ENCODE results near the gene PRDX5. TPM values are rescaled to one million over a fixed set of nuclear protein-coding genes. Genes with fewer than 3 reads are reported as not detected.

The PRDX5 gene
- total RNA-seq, 2 experiments from 2014 or later, result 122 to 132 TPM

GRCh38 chr11:64348383-64349024 is 30.6 kb downstream of the PRDX5 start:
- Mint-ChIP-seq H3K9me3 (no peaks in the 10 kb centered on the region), H3K36me3 (ENCODE audit: low read depth) (peaks cover 10% of the 10 kb centered on the region), H3K4me3 (no peak overlapping the region), H3K27ac (no peak overlapping the region), H3K4me1 (ENCODE audit: low read depth) (peaks cover 3% of the 10 kb centered on the region), H3K27me3 (ENCODE audit: low read depth) (no peaks in the 10 kb centered on the region)
- no peak for DNase-seq
- intact Hi-C loops (cut with micrococcal nuclease), result no loop called here
- CTCF ChIA-PET, result interaction anchor here (0.6 to 0.9 kb wide), 2 partner anchors 7 to 44 kb away, joined by 3 to 4 read pairs; no protein-coding TSS in a partner anchor

GRCh38 chr11:64349025-64349387 is 31.1 kb downstream of the PRDX5 start:
- Mint-ChIP-seq H3K27ac (no peak overlapping the region), H3K4me3 (no peak overlapping the region), H3K9me3 (no peaks in the 10 kb centered on the region), H3K4me1 (ENCODE audit: low read depth) (peaks cover 3% of the 10 kb centered on the region), H3K36me3 (ENCODE audit: low read depth) (peaks cover 10% of the 10 kb centered on the region), H3K27me3 (ENCODE audit: low read depth) (no peaks in the 10 kb centered on the region)
- intact Hi-C loops (cut with micrococcal nuclease), result no loop called here
- CTCF ChIA-PET, result interaction anchor here (0.8 to 0.9 kb wide), 2 partner anchors 11 to 32 kb away, joined by 4 to 5 read pairs; partner anchors contain the start of gene TRMT112
- no peak for DNase-seq

GRCh38 chr11:64349404-64349803 is 31.5 kb downstream of the PRDX5 start:
- Mint-ChIP-seq H3K4me1 (ENCODE audit: low read depth) (peaks cover 3% of the 10 kb centered on the region), H3K27me3 (ENCODE audit: low read depth) (no peaks in the 10 kb centered on the region), H3K36me3 (ENCODE audit: low read depth) (peaks cover 10% of the 10 kb centered on the region), H3K4me3 (no peak overlapping the region), H3K9me3 (no peaks in the 10 kb centered on the region), H3K27ac (no peak overlapping the region)
- CTCF ChIA-PET, result interaction anchor here (0.8 to 0.9 kb wide), 2 partner anchors 10 to 32 kb away, joined by 4 to 5 read pairs; partner anchors contain the start of gene TRMT112
- intact Hi-C loops (cut with micrococcal nuclease), result no loop called here
- no peak for DNase-seq

GRCh38 chr11:64351136-64351631 is 33.3 kb downstream of the PRDX5 start:
- intact Hi-C loops (cut with micrococcal nuclease), result no loop called here
- H3K27me3 Mint-ChIP-seq (ENCODE audit: low read depth), result no peaks in the 10 kb centered on the region
- peaks cover 4% of the 10 kb centered on the region for H3K36me3 Mint-ChIP-seq (ENCODE audit: low read depth)
- no peak for DNase-seq
- H3K4me3 Mint-ChIP-seq, result no peak overlapping the region
- CTCF ChIA-PET, result no interaction called here
- no peaks in the 10 kb centered on the region for H3K9me3 Mint-ChIP-seq
- H3K4me1 Mint-ChIP-seq (ENCODE audit: low read depth), result peaks cover 5% of the 10 kb centered on the region
- H3K27ac Mint-ChIP-seq, result no peak overlapping the region

- H3K27ac Mint-ChIP-seq, result no peak overlapping the region
- CTCF ChIA-PET, result interaction anchor here (1.0 to 7.0 kb wide), 4 partner anchors 9 to 97 kb away, joined by 3 to 61 read pairs (median 7); partner anchors contain the start of genes CCDC88B, PRDX5 and TRMT112
- no peak for DNase-seq
- intact Hi-C loops (cut with micrococcal nuclease), result no loop called here
- H3K36me3 Mint-ChIP-seq (ENCODE audit: low read depth), result peaks cover under 1% of the 10 kb centered on the region
- no peak overlapping the region for H3K4me3 Mint-ChIP-seq
- H3K9me3 Mint-ChIP-seq, result no peaks in the 10 kb centered on the region
- peaks cover 7% of the 10 kb centered on the region for H3K4me1 Mint-ChIP-seq (ENCODE audit: low read depth)
- no peaks in the 10 kb centered on the region for H3K27me3 Mint-ChIP-seq (ENCODE audit: low read depth)
These were observed 34.4 kb downstream of the PRDX5 start for GRCh38 chr11:64352099-64352994.

- H3K4me3 Mint-ChIP-seq, result no peak overlapping the region
- peaks cover 13% of the 10 kb centered on the region for H3K4me1 Mint-ChIP-seq (ENCODE audit: low read depth)
- H3K27ac Mint-ChIP-seq, result no peak overlapping the region
These were observed 35.2 kb downstream of the PRDX5 start for GRCh38 chr11:64352995-64353714.

GRCh38 chr11:64353715-64354506 is 36.0 kb downstream of the PRDX5 start:
- CTCF ChIA-PET, result interaction anchor here (1.0 to 7.0 kb wide), 6 partner anchors 11 to 95 kb away, joined by 3 to 61 read pairs (median 8); partner anchors contain the start of genes CCDC88B, PRDX5 and TRMT112
- Mint-ChIP-seq H3K36me3 (ENCODE audit: low read depth) (peaks cover 2% of the 10 kb centered on the region), H3K4me1 (ENCODE audit: low read depth) (peaks cover 16% of the 10 kb centered on the region), H3K9me3 (no peaks in the 10 kb centered on the region), H3K4me3 (no peak overlapping the region), H3K27ac (no peak overlapping the region), H3K27me3 (ENCODE audit: low read depth) (no peaks in the 10 kb centered on the region)
- no peak for DNase-seq
- intact Hi-C loops (cut with micrococcal nuclease), result no loop called here

More at GRCh38 chr11:64352995-64353714, 35.2 kb downstream of the PRDX5 start:
- intact Hi-C loops (cut with micrococcal nuclease), result no loop called here
- DNase-seq, result no peak
- Mint-ChIP-seq H3K27me3 (ENCODE audit: low read depth) (no peaks in the 10 kb centered on the region), H3K36me3 (ENCODE audit: low read depth) (peaks cover 2% of the 10 kb centered on the region), H3K9me3 (no peaks in the 10 kb centered on the region)
- CTCF ChIA-PET, result interaction anchor here (1.0 to 7.0 kb wide), 4 partner anchors 10 to 96 kb away, joined by 3 to 61 read pairs (median 7); partner anchors contain the start of genes CCDC88B, PRDX5 and TRMT112

GRCh38 chr11:64355078-64355940 is 37.4 kb downstream of the PRDX5 start:
- peaks cover 24% of the 10 kb centered on the region for H3K4me1 Mint-ChIP-seq (ENCODE audit: low read depth)
- H3K27me3 Mint-ChIP-seq (ENCODE audit: low read depth), result no peaks in the 10 kb centered on the region
- CTCF ChIA-PET, result interaction anchor here (0.6 to 7.0 kb wide), 14 partner anchors 7 to 1747 kb away, joined by 3 to 61 read pairs (median 4); partner anchors contain the start of genes CCDC88B, PRDX5 and TRMT112
- intact Hi-C loops (cut with micrococcal nuclease), result loop anchor here (1.0 to 5.0 kb wide), 5 partner anchors 15 to 367 kb away; partner anchors contain the start of genes CCDC88B, NRXN2, PRDX5 and STIP1
- H3K4me3 Mint-ChIP-seq, result no peak overlapping the region
- H3K36me3 Mint-ChIP-seq (ENCODE audit: low read depth), result peaks cover 2% of the 10 kb centered on the region
- DNase-seq, result peak; percentile 74
- no peaks in the 10 kb centered on the region for H3K9me3 Mint-ChIP-seq
- H3K27ac Mint-ChIP-seq, result peak overlapping the region; percentile 61

GRCh38 chr11:64356498-64357411 is 38.8 kb downstream of the PRDX5 start:
- H3K27me3 Mint-ChIP-seq (ENCODE audit: low read depth), result no peaks in the 10 kb centered on the region
- CTCF ChIA-PET, result interaction anchor here (0.9 to 7.0 kb wide), 3 partner anchors 9 to 93 kb away, joined by 4 to 61 read pairs (median 6); partner anchors contain the start of gene CCDC88B
- DNase-seq, result peak; percentile 68
- H3K27ac Mint-ChIP-seq, result peak overlapping the region; percentile 46
- H3K9me3 Mint-ChIP-seq, result no peaks in the 10 kb centered on the region
- peaks cover 35% of the 10 kb centered on the region for H3K4me1 Mint-ChIP-seq (ENCODE audit: low read depth)
- H3K36me3 Mint-ChIP-seq (ENCODE audit: low read depth), result peaks cover 2% of the 10 kb centered on the region
- intact Hi-C loops (cut with micrococcal nuclease), result loop anchor here (5.0 kb wide), 2 partner anchors 169 to 366 kb away; partner anchors contain the start of genes NRXN2 and STIP1
- no peak overlapping the region for H3K4me3 Mint-ChIP-seq

Measured in activated naive CD4-positive, alpha-beta T cell treated with anti-CD3 and anti-CD28 coated beads for 36 hours (primary cell).